Measurements from ENCODE around the gene LRRFIP1. TPM values are rescaled to one million over a fixed set of nuclear protein-coding genes. Genes with fewer than 3 reads are reported as not detected.

LRRFIP1 gene
- total and polyA plus RNA-seq, 2 of the 13 experiments (the other 11 are each of a cell fraction or from before 2014, with no cell fraction given) = 15.9 to 40.5 TPM

DNA sequence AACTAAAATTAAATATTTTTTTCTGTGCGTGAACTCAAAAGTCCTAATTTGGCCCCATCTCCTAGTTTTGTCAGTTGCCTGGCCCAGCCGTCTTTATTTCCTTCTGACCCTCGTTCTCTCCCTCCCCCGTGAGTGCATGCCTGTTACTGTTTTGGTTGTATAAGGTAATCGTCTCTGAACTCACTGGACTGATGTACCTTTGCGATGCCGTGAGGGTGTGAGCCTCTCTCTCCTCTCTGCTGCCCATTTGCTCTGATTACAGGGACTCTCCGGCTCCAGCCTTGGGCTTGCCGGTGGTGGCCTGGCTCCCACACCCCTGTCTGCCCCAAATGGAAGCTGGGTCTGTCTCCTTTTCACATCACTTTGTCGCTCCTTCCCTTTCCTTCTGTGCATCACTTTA lies 104.7 kb downstream of the LRRFIP1 start (continued):
- TF ChIP-seq, protein P1, sequence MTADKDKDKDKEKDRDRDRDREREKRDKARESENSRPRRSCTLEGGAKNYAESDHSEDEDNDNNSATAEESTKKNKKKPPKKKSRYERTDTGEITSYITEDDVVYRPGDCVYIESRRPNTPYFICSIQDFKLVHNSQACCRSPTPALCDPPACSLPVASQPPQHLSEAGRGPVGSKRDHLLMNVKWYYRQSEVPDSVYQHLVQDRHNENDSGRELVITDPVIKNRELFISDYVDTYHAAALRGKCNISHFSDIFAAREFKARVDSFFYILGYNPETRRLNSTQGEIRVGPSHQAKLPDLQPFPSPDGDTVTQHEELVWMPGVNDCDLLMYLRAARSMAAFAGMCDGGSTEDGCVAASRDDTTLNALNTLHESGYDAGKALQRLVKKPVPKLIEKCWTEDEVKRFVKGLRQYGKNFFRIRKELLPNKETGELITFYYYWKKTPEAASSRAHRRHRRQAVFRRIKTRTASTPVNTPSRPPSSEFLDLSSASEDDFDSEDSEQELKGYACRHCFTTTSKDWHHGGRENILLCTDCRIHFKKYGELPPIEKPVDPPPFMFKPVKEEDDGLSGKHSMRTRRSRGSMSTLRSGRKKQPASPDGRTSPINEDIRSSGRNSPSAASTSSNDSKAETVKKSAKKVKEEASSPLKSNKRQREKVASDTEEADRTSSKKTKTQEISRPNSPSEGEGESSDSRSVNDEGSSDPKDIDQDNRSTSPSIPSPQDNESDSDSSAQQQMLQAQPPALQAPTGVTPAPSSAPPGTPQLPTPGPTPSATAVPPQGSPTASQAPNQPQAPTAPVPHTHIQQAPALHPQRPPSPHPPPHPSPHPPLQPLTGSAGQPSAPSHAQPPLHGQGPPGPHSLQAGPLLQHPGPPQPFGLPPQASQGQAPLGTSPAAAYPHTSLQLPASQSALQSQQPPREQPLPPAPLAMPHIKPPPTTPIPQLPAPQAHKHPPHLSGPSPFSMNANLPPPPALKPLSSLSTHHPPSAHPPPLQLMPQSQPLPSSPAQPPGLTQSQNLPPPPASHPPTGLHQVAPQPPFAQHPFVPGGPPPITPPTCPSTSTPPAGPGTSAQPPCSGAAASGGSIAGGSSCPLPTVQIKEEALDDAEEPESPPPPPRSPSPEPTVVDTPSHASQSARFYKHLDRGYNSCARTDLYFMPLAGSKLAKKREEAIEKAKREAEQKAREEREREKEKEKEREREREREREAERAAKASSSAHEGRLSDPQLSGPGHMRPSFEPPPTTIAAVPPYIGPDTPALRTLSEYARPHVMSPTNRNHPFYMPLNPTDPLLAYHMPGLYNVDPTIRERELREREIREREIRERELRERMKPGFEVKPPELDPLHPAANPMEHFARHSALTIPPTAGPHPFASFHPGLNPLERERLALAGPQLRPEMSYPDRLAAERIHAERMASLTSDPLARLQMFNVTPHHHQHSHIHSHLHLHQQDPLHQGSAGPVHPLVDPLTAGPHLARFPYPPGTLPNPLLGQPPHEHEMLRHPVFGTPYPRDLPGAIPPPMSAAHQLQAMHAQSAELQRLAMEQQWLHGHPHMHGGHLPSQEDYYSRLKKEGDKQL (CRISPR knock-in tag; IDR thresholded peaks at IDR 0.05; ENCODE audit: low read depth) = no peak
- TF ChIP-seq RFX5 (IDR thresholded peaks at IDR 0.05; ENCODE audit: low read depth, low read length) = no peak
- no peak for TF ChIP-seq MEIS2 (CRISPR knock-in tag; IDR thresholded peaks at IDR 0.05)
- no peak for TF ChIP-seq ZNF496 (CRISPR knock-in tag; IDR thresholded peaks at IDR 0.05; ENCODE audit: insufficient replicate concordance)
- no peak for TF ChIP-seq ZNF616 (CRISPR knock-in tag; IDR thresholded peaks at IDR 0.05; ENCODE audit: low read depth)
- TF ChIP-seq, protein P2, sequence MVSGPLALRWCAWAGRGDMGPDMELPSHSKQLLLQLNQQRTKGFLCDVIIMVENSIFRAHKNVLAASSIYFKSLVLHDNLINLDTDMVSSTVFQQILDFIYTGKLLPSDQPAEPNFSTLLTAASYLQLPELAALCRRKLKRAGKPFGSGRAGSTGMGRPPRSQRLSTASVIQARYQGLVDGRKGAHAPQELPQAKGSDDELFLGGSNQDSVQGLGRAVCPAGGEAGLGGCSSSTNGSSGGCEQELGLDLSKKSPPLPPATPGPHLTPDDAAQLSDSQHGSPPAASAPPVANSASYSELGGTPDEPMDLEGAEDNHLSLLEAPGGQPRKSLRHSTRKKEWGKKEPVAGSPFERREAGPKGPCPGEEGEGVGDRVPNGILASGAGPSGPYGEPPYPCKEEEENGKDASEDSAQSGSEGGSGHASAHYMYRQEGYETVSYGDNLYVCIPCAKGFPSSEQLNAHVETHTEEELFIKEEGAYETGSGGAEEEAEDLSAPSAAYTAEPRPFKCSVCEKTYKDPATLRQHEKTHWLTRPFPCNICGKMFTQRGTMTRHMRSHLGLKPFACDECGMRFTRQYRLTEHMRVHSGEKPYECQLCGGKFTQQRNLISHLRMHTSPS (CRISPR knock-in tag; IDR thresholded peaks at IDR 0.05; ENCODE audit: low read depth) = no peak
- TF ChIP-seq, protein P3, sequence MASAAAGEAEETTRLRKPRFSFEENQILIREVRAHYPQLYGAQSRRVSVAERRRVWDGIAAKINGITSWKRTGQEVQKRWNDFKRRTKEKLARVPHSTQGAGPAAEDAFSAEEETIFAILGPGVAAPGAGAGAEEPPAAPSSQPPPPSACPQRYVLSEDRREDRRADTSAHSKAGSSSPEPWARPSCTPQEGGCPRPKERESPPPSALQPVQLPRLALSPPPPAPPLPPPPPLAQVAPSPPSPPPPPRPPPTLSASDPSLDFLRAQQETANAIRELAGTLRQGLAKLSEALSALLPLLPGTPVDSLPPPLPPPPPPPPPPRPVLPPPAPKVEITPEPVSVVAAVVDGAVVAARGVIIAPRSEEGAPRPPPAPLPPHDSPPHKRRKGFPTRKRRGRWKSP (CRISPR knock-in tag; IDR thresholded peaks at IDR 0.05) = no peak
- no peak for TF ChIP-seq NAIF1 (CRISPR knock-in tag; IDR thresholded peaks at IDR 0.05; ENCODE audit: borderline replicate concordance)
- no peak for TF ChIP-seq ZNF33A (CRISPR knock-in tag; IDR thresholded peaks at IDR 0.05; ENCODE audit: borderline replicate concordance)
- TF ChIP-seq, protein P4, sequence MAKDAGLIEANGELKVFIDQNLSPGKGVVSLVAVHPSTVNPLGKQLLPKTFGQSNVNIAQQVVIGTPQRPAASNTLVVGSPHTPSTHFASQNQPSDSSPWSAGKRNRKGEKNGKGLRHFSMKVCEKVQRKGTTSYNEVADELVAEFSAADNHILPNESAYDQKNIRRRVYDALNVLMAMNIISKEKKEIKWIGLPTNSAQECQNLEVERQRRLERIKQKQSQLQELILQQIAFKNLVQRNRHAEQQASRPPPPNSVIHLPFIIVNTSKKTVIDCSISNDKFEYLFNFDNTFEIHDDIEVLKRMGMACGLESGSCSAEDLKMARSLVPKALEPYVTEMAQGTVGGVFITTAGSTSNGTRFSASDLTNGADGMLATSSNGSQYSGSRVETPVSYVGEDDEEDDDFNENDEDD (CRISPR knock-in tag; IDR thresholded peaks at IDR 0.05; ENCODE audit: borderline replicate concordance) = peak; percentile 31; the same call in 1 of the 2 replicates
- 0 out of 2 replicates have a peak, but pooled peaks have one; percentile 27 for TF ChIP-seq ZNF816 (CRISPR knock-in tag; IDR thresholded peaks at IDR 0.05; ENCODE audit: borderline replicate concordance)
- TF ChIP-seq THYN1 (CRISPR knock-in tag; IDR thresholded peaks at IDR 0.05; ENCODE audit: borderline replicate concordance, low read depth) = no peak
- TF ChIP-seq JUNB (CRISPR knock-in tag; IDR thresholded peaks at IDR 0.05; ENCODE audit: borderline replicate concordance) = no peak
- no peak for TF ChIP-seq SOX6 (IDR thresholded peaks at IDR 0.05)
- no peak for TF ChIP-seq SOX6 (CRISPR knock-in tag; IDR thresholded peaks at IDR 0.05)
- TF ChIP-seq ZNF263 (CRISPR knock-in tag; IDR thresholded peaks at IDR 0.05) = no peak
- no peak for TF ChIP-seq ZC3H4 (CRISPR knock-in tag; IDR thresholded peaks at IDR 0.05; ENCODE audit: borderline replicate concordance)
- TF ChIP-seq, protein P5, sequence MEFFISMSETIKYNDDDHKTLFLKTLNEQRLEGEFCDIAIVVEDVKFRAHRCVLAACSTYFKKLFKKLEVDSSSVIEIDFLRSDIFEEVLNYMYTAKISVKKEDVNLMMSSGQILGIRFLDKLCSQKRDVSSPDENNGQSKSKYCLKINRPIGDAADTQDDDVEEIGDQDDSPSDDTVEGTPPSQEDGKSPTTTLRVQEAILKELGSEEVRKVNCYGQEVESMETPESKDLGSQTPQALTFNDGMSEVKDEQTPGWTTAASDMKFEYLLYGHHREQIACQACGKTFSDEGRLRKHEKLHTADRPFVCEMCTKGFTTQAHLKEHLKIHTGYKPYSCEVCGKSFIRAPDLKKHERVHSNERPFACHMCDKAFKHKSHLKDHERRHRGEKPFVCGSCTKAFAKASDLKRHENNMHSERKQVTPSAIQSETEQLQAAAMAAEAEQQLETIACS (CRISPR knock-in tag; IDR thresholded peaks at IDR 0.05) = no peak
- TF ChIP-seq, protein P6, sequence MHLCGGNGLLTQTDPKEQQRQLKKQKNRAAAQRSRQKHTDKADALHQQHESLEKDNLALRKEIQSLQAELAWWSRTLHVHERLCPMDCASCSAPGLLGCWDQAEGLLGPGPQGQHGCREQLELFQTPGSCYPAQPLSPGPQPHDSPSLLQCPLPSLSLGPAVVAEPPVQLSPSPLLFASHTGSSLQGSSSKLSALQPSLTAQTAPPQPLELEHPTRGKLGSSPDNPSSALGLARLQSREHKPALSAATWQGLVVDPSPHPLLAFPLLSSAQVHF (CRISPR knock-in tag; IDR thresholded peaks at IDR 0.05) = no peak

Measured in HepG2 (cell line).